ENCODE results near the gene KIF21B.

- TF ChIP-seq CTCF (IDR thresholded peaks at IDR 0.05; ENCODE audit: low read depth, low read length) (peak; percentile 75), EZH2phosphoT487 (IDR thresholded peaks at IDR 0.05; ENCODE audit: low read depth) (no peak)
Measured at GRCh38 chr1:200971955-200972711, 51.4 kb downstream of the KIF21B start.

All from OCI-LY3 (cell line).